Heart left ventricle (tissue), 16 donors: Measurements from ENCODE around the gene RNF126. TPM values are rescaled to one million over a fixed set of nuclear protein-coding genes. Genes with fewer than 3 reads are reported as not detected.
"Not testable (repeated sequence)": the region's sequence is repeated elsewhere in the genome, so short reads cannot be mapped to it uniquely, and the experiment has no call there.

Experiments
- ATAC-seq, 4 donors: fragments of 200-7000 bp; cut with Tn5 transposase; one replicate each; pipeline ENCODE4 v1.9.1; 2020 to 2022; ENCODE audit warnings: moderate library complexity in 4 of 4, mild to moderate bottlenecking in 3 of 4, moderate number of reproducible peaks in 1 of 4
- DNase-seq, 5 donors: peaks; one replicate each; pipeline ENCODE4 v3.0.0-alpha.2; 2020
- H3K27ac ChIP-seq, 12 donors: fragments of 200-600 bp; sonication (generic) in 4 of 12; one replicate each; pipeline versions ENCODE4 v1.5.0 to v1.8.0; 2016 to 2022; ENCODE audit warnings: mild to moderate bottlenecking in 2 of 12
- H3K27me3 ChIP-seq, 9 donors: fragments of 200-600 bp; sonication (generic) in 2 of 9; one replicate each; pipeline versions ENCODE4 v1.5.1 to v1.8.0; 2016 to 2022; ENCODE audit warnings: mild to moderate bottlenecking in 3 of 9
- H3K36me3 ChIP-seq, 9 donors: fragments of 200-600 bp; sonication (generic) in 2 of 9; one replicate each; pipeline versions ENCODE4 v1.5.0 to v1.8.0; 2018 to 2022; ENCODE audit warnings: mild to moderate bottlenecking in 2 of 9
- H3K4me1 ChIP-seq, 12 donors: fragments of 200-600 bp; sonication (generic) in 4 of 12; one replicate each; pipeline versions ENCODE4 v1.5.0 to v1.8.0; 2016 to 2022; ENCODE audit warnings: mild to moderate bottlenecking in 3 of 12
- H3K4me3 ChIP-seq, 12 donors: fragments of 200-600 bp; sonication (generic) in 4 of 12; one replicate each; pipeline versions ENCODE4 v1.5.0 to v1.8.0; 2017 to 2022; ENCODE audit warnings: mild to moderate bottlenecking in 9 of 12, moderate library complexity in 4 of 12
- H3K9me3 ChIP-seq, 12 donors: fragments of 200-600 bp; sonication (generic) in 4 of 12; one replicate each; pipeline versions ENCODE4 v1.5.0 to v1.8.0; 2016 to 2022; ENCODE audit warnings: mild to moderate bottlenecking in 1 of 12
- POLR2A ChIP-seq, 2 donors: fragments of 450-650 bp; IDR thresholded peaks; one replicate each; pipeline ENCODE4 v1.6.1; 2017; ENCODE audit warnings: antibody characterized with exemption in 2 of 2, mild to moderate bottlenecking in 2 of 2, moderate library complexity in 2 of 2
- WGBS, 4 donors: extraction: QIAGEN DNeasy Blood & Tissue Kit in 2 of 4; methylation state at CpG; one replicate each; pipeline versions ENCODE4 v1.1.5 to v1.1.7; 2013 to 2018; 5-methylcytosine and 5-hydroxymethylcytosine counted together
- intact Hi-C, 10 donors: fragments of 100-400 bp; cut with DNase I; formaldehyde crosslinking; loops; one replicate each; pipeline versions ENCODE4 v1.11.1 to v1.14.2; 2022
- polyA plus RNA-seq, 2 donors: library from polyadenylated mRNA; stranded (reverse); fragments of 200-250 nt; gene quantifications; one replicate each; pipeline ENCODE4 v1.2.3, GENCODE V29; 2013
- total RNA-seq, 9 donors: library from RNA; depleted of rRNA in 2 of 9; stranded (reverse); fragments of >200 nt in 2 of 9; fragmentation: NEBNext Ultra II Directional in 3 of 9; extraction: Animal tissue kit (Norgen Biotek cat#: 25700) in 3 of 9; gene quantifications; one replicate each; pipeline versions ENCODE4 v1.1.0 to v1.2.4, GENCODE V29; 2016 to 2023
- TF ChIP-seq, protein P1 (sequence below), 12 donors: fragments of 200-600 bp; sonication (generic) in 4 of 12; IDR thresholded peaks; one replicate each; pipeline versions ENCODE4 v1.5.0 to v1.8.0; 2018 to 2022; ENCODE audit warnings: antibody characterized with exemption in 12 of 12, mild to moderate bottlenecking in 5 of 12
- donor health status: ischemic (EF 13 %, LVEDD 7.1; RV severe dilation, severe dysfunction).
- donor health status: healthy with polysubstance abuse.
- donor health status: DM: no; HTN: yes; CAD: no.
- donor health status: DM: no; HTN: no; CAD: no.
- donor health status: ischemic (EF 25% LVEDD 6.9; RV normal size, moderate dysfunction).
- donor health status: ischemic (EF 25% LVEDD 5.7; RV mildly dilated, moderate dysfunction).
- donor health status: healthy.
- donor health status: DM: yes; HTN: yes; CAD: no.
- donor health status: ischemic (EF 35%, LVEDD 5.7; RV mildly dilated, moderate dysfunction).
- donor health status: nonischemic (EF 11% LVEDD 7.7; RV severe dilation, severe dysfunction).
- donor health status: DM: yes; HTN: yes; CAD: no.
- donor health status: PGD.
- donor health status: ischemic (EF 29% LVEDD 5.4; RV normal size, mild dysfunction).
- donor health status: nonischemic (EF 23%, LVEDD 6.1; RV moderate dilation, normal function).

Gene RNF126
- total and polyA plus RNA-seq, 11 donors: 21.6 to 105 (median 29.4) TPM

DNA sequence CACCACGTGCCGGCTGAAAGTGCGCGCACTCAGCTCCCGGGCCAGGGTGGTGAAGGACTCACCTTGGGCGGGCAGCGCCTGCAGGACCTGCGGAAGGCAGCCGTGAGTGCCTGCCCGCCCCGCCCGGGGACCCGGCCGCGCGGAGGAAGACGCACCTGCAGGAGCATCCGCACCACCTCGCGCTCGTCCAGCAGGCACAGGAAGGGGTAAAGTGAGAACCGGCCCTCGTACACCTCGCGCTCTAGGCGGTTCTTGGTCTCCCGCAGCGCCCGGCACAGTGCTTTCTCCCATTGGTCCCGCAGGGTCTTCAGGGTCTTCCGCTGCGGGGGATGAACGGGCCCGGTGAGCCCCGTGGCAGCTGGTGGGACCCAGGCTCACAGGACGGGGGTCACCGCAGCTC, 40.3 kb downstream of the RNF126 start:
- Histone ChIP-seq H3K9me3 (no peaks in the 10 kb centered on the region), H3K4me3 (no peak overlapping the region), H3K27me3 (no peaks in the 10 kb centered on the region), H3K36me3 (peaks cover 3 to 85% (median 71%) of the 10 kb centered on the region in 9 donors), H3K27ac (no peak overlapping the region), H3K4me1 (no peaks in the 10 kb centered on the region)
- TF ChIP-seq POLR2A (IDR thresholded peaks at IDR 0.05): no peak
- TF ChIP-seq, protein P1, sequence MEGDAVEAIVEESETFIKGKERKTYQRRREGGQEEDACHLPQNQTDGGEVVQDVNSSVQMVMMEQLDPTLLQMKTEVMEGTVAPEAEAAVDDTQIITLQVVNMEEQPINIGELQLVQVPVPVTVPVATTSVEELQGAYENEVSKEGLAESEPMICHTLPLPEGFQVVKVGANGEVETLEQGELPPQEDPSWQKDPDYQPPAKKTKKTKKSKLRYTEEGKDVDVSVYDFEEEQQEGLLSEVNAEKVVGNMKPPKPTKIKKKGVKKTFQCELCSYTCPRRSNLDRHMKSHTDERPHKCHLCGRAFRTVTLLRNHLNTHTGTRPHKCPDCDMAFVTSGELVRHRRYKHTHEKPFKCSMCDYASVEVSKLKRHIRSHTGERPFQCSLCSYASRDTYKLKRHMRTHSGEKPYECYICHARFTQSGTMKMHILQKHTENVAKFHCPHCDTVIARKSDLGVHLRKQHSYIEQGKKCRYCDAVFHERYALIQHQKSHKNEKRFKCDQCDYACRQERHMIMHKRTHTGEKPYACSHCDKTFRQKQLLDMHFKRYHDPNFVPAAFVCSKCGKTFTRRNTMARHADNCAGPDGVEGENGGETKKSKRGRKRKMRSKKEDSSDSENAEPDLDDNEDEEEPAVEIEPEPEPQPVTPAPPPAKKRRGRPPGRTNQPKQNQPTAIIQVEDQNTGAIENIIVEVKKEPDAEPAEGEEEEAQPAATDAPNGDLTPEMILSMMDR (IDR thresholded peaks at IDR 0.05): no peak
- intact Hi-C loops: no loop called here
- DNase-seq: no peak
- 94 to 97% (median 96%) methylated on average over 19 to 37 of the region's 37 CpGs for WGBS, 4 donors
- ATAC-seq: no peak

DNA sequence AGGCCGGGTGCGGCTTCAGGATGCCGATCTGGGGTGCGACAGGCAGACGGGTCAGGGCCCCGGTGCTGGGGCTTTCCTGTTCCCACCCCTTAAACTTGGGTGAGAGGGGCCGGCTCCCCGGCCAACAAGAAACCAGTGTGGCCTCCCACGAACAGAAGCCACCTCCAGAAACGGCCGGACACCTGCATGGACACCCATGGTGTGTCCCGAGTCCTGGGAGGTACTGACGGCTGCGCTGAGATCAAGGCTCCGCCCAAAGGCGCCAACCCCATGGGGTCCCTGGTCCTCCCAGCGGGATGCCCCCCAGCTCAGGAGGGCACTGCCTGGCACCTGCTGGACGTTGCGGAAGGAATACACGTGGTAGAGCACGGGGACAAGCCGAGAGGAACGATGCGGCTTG, 41.2 kb downstream of the RNF126 start:
- H3K4me1 ChIP-seq: no peaks in the 10 kb centered on the region
- no peaks in the 10 kb centered on the region for H3K27me3 ChIP-seq
- TF ChIP-seq, protein P1 (IDR thresholded peaks at IDR 0.05): no peak
- no peak for TF ChIP-seq POLR2A (IDR thresholded peaks at IDR 0.05)
- H3K4me3 ChIP-seq: no peak overlapping the region
- 93 to 96% (median 94%) methylated on average over 14 to 24 of the region's 24 CpGs for WGBS, 4 donors
- H3K36me3 ChIP-seq: peaks cover 3 to 88% (median 67%) of the 10 kb centered on the region in 9 donors
- H3K9me3 ChIP-seq: no peaks in the 10 kb centered on the region
- H3K27ac ChIP-seq: no peak overlapping the region
- intact Hi-C loops: no loop called here
- ATAC-seq: no peak
- DNase-seq: no peak

DNA sequence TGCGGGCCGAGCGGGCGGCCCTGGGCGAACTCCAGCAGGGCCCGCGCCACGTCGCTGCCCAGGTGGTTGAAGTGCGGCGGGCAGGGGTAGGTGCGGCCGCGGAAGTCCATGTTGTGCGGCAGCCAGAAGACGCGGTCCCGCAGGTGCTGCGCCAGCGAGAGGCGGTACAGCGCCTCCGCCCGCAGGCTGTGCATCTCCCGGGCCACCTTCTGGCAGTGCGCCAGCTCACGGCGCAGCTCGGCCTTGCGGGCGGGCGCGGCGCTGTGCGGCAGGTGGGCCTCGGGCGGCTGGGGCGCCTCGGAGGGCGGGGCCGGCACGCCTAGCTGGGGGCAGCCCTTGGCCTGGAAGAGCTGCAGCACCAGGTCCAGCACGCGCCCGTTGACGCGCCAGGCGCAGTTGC, 41.8 kb downstream of the RNF126 start:
- DNase-seq, H3K4me3 ChIP-seq, intact Hi-C loops, H3K27ac ChIP-seq, H3K4me1 ChIP-seq, H3K27me3 ChIP-seq, H3K9me3 ChIP-seq, ATAC-seq: not testable (repeated sequence)
- 97 to 99% (median 98%) methylated on average over 17 to 48 of the region's 48 CpGs for WGBS, 4 donors
- H3K36me3 ChIP-seq: peaks cover 3 to 89% (median 67%) of the 10 kb centered on the region in 9 donors

DNA sequence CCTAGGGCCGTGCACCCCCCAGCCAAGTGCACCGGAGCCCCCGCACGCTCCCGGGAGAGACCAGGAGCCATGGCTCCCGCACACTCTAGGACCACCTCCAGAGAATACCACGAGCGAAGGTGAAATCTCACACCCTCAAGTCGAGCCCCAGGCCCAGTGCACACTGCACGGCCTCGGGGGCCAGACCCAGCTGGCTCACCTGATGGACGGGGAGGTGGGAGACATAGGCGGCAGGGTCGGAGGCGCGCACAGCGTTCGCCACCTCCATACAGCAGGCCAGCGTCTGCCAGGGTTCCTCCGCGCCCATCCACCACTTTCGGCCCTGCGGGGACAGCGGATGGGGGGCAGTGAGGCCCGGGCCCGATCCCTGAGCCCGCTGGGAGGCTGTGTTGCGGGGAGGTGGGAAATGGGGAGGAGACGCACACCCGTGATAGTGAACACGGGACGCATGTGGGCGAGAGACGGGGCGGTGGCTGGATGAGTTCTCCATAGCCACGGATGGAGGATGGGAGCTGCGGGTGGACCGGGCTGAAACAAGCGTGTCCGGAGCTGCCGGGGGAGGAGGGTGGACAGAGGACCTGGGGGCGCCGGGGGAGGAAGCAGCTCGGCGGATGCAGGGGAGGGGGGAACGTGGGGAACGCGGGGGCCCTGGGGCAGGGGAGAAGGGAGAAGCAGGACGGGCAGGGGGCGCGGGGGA, 42.7 kb downstream of the RNF126 start:
- WGBS, 4 donors: 92 to 95% (median 94%) methylated on average over 18 to 51 of the region's 51 CpGs
- intact Hi-C loops: no loop called here
- Histone ChIP-seq H3K4me3 (no peak overlapping the region), H3K9me3 (no peaks in the 10 kb centered on the region), H3K27ac (no peak overlapping the region), H3K27me3 (peaks cover 0 to 3% (median 0%) of the 10 kb centered on the region in 9 donors), H3K4me1 (peaks cover 0 to 5% (median 0%) of the 10 kb centered on the region in 12 donors), H3K36me3 (peaks cover 0 to 83% (median 59%) of the 10 kb centered on the region in 9 donors)
- no peak for DNase-seq
- no peak for ATAC-seq
- TF ChIP-seq, protein P1 (IDR thresholded peaks at IDR 0.05): no peak
- no peak for TF ChIP-seq POLR2A (IDR thresholded peaks at IDR 0.05)
